Activated CD4-positive, alpha-beta T cell treated with anti-CD3 and anti-CD28 coated beads for 24 hours (primary cell): ENCODE results near the gene CXCL3.

Experiments used
- DNase-seq, 2 donors: peaks; one replicate each; pipeline ENCODE4 v3.0.0-alpha.2; 2020; ENCODE audit warnings: low read depth in 2 of 2

The CXCL3 gene

GRCh38 chr4:74055498-74055897 is 17.0 kb upstream of the CXCL3 start:
- DNase-seq, result no peak

GRCh38 chr4:74055096-74055495 is 16.6 kb upstream of the CXCL3 start:
- DNase-seq, result no peak

GRCh38 chr4:74054483-74055047 is 16.1 kb upstream of the CXCL3 start:
- no peak for DNase-seq

GRCh38 chr4:74047152-74047551 is 8.7 kb upstream of the CXCL3 start:
- no peak for DNase-seq

GRCh38 chr4:74045772-74046171 is 7.3 kb upstream of the CXCL3 start:
- DNase-seq, result no peak

- no peak for DNase-seq
Measured at GRCh38 chr4:74045247-74045646, 6.8 kb upstream of the CXCL3 start.

- DNase-seq, result no peak
Measured at GRCh38 chr4:74044677-74045076, 6.2 kb upstream of the CXCL3 start.

- no peak for DNase-seq
Measured at GRCh38 chr4:74042681-74043080, 4.2 kb upstream of the CXCL3 start.

GRCh38 chr4:74041418-74041817 is 2.9 kb upstream of the CXCL3 start:
- DNase-seq, result no peak

GRCh38 chr4:74039315-74039763 is 850 bp upstream of the CXCL3 start:
- DNase-seq, result no peak

- no peak for DNase-seq
Measured at GRCh38 chr4:74038086-74038424, 434 bp downstream of the CXCL3 start.

- no peak for DNase-seq
Measured at GRCh38 chr4:74037076-74037955, 1.2 kb downstream of the CXCL3 start.

- DNase-seq, result no peak
Measured at GRCh38 chr4:74033739-74034138, 4.8 kb downstream of the CXCL3 start.

GRCh38 chr4:74032064-74032463 is 6.4 kb downstream of the CXCL3 start:
- no peak for DNase-seq

GRCh38 chr4:74031576-74031975 is 6.9 kb downstream of the CXCL3 start:
- no peak for DNase-seq

- no peak for DNase-seq
Measured at GRCh38 chr4:74030285-74030684, 8.2 kb downstream of the CXCL3 start.

GRCh38 chr4:74028504-74028903 is 10.0 kb downstream of the CXCL3 start:
- DNase-seq, result no peak

- DNase-seq, result no peak
Measured at GRCh38 chr4:74023709-74024108, 14.8 kb downstream of the CXCL3 start.

- DNase-seq, result no peak
Measured at GRCh38 chr4:74021601-74022000, 16.9 kb downstream of the CXCL3 start.

GRCh38 chr4:74018771-74019170 is 19.7 kb downstream of the CXCL3 start:
- no peak for DNase-seq

- no peak for DNase-seq
Measured at GRCh38 chr4:74018116-74018515, 20.4 kb downstream of the CXCL3 start.

GRCh38 chr4:74016068-74016467 is 22.4 kb downstream of the CXCL3 start:
- no peak for DNase-seq

- no peak for DNase-seq
Measured at GRCh38 chr4:74015126-74015780, 23.2 kb downstream of the CXCL3 start.
